CD4-positive, alpha-beta T cell treated with Interleukin-1 beta for 1 hour (primary cell): ENCODE results near the gene CLPTM1L.
"Not testable (repeated sequence)": the region's sequence is repeated elsewhere in the genome, so short reads cannot be mapped to it uniquely, and the experiment has no call there.

Experiments used
- DNase-seq, 2 donors: peaks; one replicate each; pipeline ENCODE4 v3.0.0-alpha.2; 2020 to 2022

The CLPTM1L gene

DNA sequence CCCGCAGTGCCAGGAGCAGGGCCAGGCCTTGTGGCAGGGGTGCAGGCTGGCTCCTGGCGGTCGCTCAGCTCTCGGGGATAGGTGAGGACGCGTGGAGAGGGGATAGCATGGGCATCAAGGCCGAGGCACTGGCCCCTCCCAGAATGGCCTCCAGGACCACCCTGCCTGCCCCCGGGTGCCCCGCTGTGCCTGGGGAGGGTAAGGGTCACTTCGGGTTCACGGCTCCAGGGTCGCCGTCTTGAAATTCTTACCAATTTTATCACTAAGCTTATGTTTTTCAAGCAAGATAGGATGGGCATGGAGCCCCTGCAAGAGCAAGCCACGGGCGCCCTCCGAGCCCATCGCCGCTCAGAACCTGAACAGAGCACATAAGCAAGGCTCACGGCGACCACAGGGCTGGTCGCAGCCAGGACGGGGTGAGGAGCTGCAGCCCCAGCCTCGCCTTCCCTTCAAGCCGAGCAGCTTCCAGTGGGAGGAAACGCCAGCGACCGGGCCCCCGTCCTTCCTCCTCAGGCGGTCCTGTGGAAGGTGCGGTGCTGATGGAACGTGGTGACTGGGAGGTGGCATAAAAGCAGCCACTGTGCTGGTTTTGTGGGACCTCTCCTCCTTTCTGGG lies 14.2 kb upstream of the CLPTM1L start:
- no peak for DNase-seq

- DNase-seq: no peak
Measured at GRCh38 chr5:1358726-1359025, 13.8 kb upstream of the CLPTM1L start.

GRCh38 chr5:1357946-1358725 lies 13.2 kb upstream of the CLPTM1L start:
- no peak for DNase-seq

DNA sequence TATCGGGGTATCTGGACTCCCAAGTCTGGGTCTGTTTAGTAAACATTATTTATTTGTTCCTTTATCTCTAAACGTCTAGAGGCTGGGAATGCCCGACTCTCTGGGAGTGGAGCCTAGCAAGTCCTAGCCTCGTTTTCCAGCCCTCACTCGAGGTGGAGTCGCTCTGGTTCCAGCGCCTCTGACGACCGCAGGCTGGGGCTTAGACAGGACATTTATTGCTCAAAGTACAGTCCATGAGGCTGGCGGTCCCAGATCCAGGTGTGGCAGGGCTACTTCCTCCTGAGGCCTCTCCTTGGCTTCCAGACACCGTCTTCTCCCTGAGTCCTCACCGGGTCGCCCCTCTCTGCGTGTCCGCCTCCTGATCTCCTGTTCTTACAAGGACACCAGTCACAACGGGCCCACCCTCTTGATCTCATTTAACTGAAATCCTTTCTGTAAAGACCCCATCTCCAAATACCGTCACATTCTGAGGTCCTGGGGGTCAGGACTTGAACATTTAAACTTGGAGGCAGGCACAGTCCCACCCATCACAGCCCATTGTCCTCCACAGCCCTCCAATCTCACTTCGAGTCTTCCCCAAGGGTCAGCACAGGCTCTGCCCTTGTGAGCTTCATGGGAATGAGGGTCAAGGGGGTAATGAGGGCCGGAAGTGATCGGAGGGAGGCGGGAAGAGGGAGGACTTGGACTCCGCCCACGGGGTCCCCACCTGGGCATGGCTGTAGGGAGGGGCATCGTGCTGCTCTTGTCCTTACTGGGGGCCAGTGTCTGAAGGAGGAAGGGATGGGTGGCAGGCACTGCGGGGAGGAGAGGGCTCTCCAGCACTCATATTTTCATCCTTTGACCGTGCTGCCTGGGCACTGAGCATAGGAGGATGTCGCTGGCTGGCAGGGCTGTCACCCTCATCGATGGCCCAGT lies 12.2 kb upstream of the CLPTM1L start:
- DNase-seq: no peak

DNA sequence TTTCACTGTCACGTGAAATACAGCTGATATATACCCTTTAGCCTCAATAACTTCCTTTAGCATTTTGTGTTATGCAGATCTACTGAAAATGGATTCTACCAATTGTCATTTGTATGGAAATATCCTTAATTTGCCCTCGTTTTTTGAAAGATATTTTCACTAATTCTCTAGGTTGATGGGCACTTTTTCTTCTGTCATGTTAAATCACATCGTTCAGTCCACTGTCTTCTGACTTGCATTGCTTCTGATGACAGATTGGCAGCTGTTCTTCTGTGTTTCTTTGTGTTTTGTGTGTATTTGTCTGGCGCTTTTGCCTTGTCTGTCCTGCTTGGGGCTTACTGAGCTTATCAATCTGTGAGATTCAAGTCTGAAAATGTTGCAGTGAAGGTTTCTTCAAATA lies 9.7 kb upstream of the CLPTM1L start:
- DNase-seq: no peak

DNA sequence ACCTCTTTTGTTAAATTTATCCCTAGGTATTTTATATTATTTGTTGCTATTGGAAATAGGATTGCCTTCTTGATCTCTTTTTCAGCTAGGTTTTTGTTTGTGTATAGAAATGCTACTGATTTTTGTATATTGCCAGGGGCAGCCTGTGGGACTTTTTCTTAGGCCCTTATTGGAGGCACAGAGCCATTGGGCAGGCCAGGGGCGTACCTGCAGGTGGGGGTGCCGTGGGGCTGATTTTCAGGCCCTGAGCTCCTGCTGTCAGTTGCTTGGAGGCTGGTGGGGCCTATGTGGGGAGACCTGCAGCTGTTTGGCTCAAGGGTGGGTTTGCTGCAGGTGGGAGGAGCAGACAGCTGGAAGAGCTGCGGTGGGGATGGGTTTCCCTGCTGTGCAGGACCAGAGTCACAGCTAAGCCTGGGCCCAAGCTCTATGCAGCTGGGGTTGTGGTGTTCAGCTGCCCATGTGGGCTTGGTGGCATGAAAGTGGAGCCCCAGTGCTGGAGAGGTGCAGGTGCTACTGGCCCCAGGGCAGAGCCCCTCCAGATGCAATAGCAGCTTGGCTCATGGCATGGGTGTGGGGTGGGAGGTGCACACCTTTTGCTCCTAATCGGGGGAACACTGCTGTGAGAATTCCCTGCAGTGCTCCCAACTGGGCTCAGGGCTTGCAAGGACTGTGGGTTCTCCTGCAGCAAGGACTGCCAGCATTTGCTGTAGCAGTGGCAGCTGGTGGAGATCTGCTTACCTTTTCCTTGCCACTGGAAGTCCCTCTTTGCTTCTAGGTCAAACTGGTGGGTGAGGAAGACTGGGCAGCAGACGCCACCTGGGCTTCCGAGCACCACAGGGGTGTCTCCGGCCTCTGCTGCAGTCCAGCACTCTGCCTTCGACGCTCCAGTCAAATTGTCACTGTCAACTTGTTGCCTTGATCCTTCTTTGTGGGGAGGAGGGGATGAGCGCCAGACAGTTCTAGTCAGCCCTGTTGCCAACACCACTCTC lies 7.6 kb upstream of the CLPTM1L start:
- no peak for DNase-seq

GRCh38 chr5:1351156-1351555 lies 6.3 kb upstream of the CLPTM1L start:
- DNase-seq: no peak

DNA sequence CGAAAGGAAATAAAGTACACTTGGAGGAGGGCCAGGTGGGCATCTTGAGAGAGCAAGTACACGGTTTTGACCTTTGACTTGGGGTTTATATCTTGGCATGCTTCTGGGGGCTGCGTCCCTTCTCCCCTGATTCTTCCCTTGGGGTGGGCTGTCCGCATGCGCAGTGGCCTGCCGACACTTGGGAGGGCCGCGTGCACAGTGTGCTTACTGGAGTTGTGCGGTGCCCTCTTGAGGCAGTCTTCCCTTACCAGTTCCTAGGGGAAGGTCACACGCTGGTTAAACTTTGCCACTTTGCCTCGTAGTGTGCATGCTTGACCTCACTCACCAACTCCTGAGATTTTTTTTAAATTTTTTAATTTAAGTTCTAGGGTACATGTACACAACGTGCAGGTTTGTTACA lies 4.3 kb upstream of the CLPTM1L start:
- DNase-seq: no peak

GRCh38 chr5:1348986-1349245 lies 4.0 kb upstream of the CLPTM1L start:
- DNase-seq: no peak

DNA sequence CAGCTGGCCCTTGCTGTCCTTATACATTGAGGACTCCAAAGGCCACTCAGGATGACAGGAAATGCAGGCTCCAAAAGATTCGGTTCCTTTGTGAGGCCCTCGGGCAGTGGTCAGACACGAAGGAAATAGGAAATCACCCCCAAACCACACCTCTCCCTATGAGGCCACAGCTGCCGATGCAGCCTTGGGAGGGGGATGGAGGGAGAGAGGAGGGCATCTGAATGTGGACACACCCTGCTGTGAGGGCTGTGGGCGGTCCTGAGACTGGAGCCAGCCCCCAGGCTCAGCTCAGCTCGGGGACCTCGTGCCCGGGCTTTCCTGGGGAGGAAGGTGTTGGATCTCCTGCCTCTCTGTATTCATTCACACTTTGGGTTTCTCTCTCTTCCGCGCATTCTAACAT lies 2.7 kb upstream of the CLPTM1L start:
- DNase-seq: no peak

GRCh38 chr5:1346627-1347440 lies 1.9 kb upstream of the CLPTM1L start:
- DNase-seq: no peak

GRCh38 chr5:1345876-1346626 lies 1.2 kb upstream of the CLPTM1L start:
- DNase-seq: no peak

DNA sequence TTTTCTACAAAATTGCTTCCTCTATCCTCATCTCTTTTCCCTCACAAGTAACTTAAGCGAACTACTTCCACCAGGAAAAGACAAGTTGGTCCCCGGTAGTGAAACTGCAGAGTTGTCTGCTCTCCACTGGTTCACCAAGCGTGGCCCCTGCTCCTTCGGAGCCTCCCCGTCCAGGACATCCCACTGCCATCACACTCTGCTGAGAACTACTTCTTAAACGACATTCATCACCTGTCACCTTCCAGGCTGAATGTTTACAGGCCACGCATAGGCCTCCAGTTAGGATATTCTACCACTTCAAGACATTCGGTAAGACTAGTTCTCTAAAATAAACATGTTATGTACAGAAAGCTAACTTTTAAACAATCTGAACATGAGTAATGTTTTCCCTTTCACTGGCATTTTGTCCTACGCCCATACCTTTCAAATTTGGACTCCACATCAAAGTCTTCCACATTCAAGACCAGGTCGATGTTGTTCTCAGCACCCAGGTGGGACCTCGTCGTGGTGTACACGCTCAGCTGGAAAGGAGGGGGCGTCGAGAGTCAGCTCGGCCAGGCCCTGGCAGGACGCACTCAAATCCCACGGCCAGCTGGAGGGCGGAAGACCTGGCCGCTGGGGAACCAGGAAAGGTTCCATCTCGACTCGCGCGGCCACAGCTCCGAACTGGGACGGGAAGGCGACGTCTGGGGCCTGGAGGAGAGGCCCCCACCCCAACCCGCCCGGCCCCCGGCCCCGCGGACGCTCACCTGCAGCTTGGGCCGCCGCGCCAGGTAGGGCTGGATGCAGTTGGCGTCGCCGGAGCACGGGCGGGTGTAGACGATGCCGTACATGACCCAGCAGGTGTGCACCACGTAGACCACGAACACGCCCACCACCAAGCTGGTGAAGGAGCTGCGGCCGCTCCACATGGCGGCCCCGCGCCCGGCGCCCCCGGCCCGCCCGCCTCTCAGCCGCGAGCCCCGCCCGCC lies 683 bp downstream of the CLPTM1L start:
- DNase-seq: no peak

- no peak for DNase-seq
Measured at GRCh38 chr5:1343315-1343751, 1.6 kb downstream of the CLPTM1L start.

GRCh38 chr5:1342711-1343110 lies 2.2 kb downstream of the CLPTM1L start:
- DNase-seq: not testable (repeated sequence)

DNA sequence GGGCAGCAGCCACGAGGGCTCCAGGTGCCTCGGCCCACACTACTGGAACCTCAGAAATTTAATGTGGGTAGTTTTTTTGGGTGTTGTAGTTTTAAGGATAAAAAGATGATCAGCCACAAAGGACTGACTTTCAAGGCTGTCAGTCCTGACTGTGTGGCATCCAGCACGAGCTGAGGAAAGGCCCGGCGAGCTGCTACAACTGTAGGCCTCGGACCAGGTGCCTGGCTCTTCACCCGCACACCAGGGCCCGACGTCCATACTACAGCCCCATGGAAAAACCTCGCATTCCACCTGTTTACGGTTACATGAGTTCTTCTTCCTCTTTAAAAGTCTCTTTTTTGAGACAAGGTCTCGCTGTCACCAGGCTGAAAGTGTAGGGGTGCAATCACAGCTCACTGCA lies 2.6 kb downstream of the CLPTM1L start:
- DNase-seq: no peak

GRCh38 chr5:1341863-1342262 lies 3.0 kb downstream of the CLPTM1L start:
- DNase-seq: no peak

GRCh38 chr5:1339818-1340210 lies 5.1 kb downstream of the CLPTM1L start:
- DNase-seq: not testable (repeated sequence)

DNA sequence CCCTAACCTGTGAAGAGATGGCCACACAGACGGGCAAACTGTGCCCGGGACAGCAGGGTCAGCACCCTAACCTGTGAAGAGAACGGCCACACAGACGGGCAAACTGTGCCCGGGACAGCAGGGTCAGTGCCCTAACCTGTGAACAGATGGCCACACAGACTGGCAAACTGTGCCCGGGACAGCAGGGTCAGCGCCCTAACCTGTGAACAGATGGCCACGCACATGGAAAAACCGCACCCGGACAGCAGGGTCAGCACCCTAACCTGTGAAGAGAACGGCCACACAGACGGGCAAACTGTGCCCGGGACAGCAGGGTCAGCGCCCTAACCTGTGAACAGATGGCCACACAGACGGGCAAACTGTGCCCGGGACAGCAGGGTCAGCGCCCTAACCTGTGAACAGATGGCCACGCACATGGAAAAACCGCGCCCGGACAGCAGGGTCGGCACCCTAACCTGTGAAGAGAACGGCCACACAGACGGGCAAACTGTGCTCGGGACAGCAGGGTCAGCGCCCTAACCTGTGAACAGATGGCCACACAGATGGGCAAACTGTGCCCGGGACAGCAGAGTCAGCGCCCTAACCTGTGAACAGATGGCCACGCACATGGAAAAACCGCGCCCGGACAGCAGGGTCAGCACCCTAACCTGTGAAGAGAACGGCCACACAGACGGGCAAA lies 5.6 kb downstream of the CLPTM1L start:
- DNase-seq: not testable (repeated sequence)
